Stimulated activated CD8-positive, alpha-beta memory T cell treated with anti-CD3 and anti-CD28 coated beads, Interleukin-12 subunit alpha, Interleukin-12 subunit beta, amount 100 ng/mL, for 1 hour (primary cell): ENCODE measurements around the gene PLEKHD1.

ENCODE experiments used
- DNase-seq: peaks from one replicate; pipeline ENCODE4 v3.0.0-alpha.2; 2020; ENCODE audit warnings: low read depth

Gene PLEKHD1

DNA sequence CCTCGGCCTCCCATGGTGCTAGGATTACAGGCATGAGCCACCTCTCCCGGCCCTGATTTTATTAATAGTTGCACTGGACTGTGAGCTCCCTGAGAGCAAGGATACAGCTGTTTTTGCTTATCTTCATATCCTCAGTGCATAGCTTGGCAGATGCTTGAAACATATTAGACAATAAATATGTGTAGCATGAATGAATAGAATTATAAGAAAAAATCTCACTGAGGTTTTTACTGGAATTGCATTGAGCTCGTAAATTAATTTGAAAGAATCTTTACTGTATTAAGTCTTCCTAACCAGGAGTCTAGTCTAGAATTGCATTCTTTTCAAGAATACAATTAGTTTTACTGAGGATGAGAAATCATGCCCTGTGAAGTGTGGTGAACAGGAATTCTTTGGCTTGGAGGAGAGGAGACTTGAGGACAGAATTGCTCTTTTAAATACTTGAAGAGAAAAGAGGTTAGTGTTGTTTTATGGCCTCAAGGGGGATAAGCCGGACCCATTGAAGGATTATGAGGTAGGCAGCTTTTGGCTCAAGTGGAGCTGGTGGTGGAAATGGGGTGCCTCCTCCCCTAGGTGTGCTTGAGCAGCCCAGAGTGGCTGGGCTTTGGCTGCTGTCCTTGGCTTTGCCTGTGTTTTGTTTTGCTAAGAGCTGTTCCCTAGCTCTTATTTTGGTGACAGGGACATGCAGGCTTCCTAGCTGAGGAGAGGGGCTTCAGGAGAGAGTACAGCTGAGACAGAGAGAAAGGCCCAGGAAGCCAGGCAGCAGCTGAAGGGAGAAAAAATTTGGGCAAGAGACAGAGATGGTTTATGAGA is 34.0 kb downstream of the PLEKHD1 start:
- no peak for DNase-seq

DNA sequence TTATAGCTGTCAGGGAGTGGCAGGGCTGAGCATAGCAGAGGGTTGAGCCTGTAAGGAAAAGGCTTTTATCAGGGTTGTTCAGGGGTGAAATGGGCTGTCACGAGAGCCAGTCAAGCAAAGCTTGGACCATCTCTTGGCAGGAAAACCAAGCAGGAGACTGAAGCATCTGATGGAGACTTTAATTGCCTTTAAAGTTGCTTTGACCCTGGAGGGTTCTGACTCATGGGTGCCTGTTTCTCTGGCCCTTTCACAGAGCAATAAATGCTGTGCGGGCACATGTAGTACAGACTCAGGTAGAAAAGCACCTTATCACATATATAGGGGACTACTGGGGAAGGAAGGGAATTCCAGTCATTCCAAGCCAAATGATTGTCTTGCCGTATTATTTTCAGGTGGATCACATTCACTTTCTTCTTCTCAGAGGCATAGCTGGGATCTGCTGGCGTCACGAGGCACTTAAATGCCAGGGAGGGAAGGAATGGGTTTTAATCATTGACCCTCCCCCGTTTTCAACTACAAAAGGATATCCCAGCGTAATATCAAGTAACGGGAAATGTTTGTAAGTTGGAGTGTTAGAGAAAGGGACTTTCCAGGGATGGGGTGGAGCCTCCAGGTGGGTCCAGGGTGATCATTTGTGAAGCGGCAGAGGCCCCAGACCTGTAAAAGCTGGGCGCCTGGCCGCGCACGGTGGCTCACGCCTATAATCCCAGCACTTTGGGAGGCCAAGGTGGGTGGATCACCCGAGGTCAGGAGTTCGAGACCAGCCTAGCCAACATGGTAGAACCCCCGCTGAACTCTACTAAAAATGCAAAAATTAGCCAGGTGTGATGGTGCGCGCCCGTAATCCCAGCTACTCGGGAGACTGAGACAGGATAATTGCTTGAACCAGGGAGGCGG is 34.9 kb downstream of the PLEKHD1 start:
- DNase-seq = no peak

DNA sequence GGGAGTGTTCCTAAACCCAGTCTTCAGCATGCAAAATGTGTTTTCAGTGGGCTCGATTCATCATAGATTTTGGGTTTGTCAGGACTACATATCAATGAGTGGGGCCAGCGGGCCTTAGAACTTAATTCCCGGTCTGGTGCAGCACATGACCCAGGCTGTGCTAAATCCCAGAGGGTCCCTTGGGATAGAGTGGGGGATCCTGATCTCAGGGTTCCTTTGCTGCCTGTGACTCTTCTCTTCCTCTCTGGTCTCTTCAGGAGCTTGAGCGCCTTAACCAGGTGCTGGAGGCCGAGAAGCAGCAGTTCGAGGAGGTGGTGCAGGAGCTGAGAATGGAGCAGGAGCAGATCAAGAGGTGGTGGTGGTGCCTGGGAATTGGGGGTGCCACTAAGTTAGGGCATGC is 37.5 kb downstream of the PLEKHD1 start:
- no peak for DNase-seq

DNA sequence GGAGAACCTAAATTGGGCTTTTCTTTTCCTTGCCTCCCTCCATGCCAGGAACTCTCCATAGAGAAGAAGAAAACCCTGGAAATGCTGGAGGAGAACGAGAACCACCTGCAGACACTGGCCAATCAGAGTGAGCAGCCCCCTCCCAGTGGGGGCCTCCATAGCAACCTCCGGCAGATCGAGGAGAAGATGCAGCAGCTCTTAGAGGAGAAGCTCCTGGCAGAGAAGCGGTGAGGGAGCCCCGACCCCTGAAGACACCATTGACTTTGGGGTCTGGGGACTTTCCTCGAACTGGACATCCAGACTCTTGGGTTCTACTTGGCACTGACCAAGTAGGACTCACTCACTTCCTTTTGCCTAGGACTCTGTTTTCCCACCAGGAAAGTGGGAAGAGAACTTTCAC is 41.4 kb downstream of the PLEKHD1 start:
- no peak for DNase-seq

DNA sequence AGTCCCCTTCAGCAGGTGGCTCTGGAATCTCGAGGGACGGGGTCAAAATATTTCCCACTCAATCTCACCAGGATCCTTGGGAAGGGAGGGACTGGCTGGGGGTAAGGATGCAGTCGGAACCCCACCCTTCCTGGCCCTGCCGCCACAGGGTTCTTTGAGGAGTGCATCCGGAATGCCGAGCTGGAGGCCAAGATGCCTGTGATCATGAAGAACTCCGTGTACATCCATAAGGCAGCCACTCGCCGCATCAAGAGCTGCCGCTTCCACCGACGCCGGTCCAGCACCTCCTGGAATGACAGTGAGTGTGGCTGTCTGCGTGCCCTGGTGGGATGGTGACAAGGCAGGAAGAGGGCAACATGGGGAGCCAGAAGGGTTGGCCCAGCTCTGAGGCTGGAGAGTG is 43.1 kb downstream of the PLEKHD1 start:
- DNase-seq = no peak

DNA sequence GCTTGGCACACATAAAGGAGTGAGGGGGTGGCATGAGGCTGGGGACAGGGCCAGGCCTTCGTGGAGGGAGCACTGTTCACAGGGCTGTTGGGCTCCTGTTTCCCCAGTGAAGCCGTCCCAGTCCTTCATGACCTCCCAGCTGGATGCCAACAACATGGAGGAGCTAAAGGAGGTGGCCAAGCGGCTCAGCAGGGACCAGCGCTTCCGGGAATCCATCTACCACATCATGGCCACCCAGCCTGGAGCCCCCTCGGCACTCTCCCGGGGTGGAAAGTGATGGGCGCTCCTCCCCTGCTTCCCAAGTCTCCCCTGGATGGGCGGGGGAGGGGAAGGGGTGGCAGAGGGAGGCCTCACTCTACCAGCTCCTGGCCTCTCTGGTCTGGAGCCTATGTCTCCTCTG is 43.6 kb downstream of the PLEKHD1 start:
- DNase-seq = no peak

DNA sequence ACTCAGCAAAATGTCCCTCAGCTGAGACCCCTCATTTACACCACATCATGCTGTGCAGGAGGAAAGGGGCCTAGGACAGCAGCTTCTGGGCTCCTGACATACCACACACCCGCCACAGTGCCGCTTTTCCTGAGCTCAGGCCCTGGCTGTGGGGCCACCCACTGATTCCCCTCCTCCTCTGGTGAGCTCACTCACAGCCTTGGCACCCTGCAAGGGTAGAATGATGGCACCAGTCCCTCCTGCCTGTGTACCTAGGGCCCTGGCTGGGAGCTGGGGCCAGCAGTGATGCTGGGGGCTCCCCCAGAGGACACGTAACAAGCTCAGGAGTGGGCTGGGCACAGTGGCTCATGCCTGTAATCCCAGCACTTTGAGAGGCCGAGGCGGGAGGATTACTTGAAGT is 44.4 kb downstream of the PLEKHD1 start:
- no peak for DNase-seq

DNA sequence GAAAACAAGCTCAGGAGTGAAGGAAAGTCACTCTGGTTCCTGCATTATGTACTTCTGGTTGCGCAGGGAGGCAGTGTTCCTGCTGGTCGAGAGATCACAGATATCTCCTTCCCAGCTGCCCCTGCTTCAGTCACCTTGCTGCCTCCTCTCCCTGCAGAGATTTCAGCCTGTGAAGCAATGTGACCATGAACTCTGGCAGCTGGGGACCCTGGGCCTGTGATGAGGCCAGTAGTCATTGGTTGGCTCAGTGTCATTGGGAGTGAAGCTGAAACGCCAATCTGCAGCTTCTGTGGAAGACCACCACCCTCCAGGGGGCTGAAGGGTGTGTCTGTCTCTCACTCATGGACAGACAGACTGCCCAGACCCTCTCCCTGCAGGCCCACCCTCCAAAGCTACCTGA is 45.0 kb downstream of the PLEKHD1 start:
- no peak for DNase-seq

DNA sequence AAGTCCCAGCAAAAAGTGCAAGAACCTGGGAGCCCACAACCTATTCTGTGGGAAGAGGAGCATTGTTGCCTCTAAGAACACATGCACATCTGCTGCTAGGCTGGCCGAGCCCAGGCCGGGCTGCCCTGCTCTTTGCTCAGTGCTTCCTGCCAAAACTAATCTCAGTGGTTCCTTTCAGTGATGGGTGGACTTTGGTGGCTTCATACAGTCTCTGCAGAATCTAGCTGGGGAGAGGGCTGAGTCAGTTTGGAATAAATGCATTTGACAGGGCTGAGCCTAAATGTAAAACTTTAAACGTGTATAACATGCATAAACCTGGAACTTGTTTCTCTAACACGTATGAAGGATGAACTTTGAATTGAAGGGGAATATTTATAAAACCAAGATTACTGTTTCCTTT is 45.6 kb downstream of the PLEKHD1 start:
- DNase-seq = no peak

DNA sequence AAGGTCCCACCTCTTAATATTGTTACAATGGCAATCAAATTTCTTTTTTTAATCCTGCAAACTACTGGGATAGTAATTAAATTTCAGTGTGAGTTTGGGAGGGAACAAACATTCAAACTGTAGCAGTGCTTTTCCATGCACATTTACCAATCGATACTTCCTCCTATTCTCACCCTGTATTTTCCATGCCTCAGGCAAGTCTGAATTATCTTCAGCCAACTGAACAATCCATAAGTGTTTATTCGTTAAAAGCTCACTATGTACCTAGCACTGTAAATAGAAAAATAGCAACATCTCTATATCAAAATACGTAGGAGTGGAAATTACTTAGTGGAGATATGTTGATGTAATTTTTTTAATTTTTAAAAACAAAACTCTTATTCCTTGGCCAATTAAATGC is 46.6 kb downstream of the PLEKHD1 start:
- DNase-seq = no peak

DNA sequence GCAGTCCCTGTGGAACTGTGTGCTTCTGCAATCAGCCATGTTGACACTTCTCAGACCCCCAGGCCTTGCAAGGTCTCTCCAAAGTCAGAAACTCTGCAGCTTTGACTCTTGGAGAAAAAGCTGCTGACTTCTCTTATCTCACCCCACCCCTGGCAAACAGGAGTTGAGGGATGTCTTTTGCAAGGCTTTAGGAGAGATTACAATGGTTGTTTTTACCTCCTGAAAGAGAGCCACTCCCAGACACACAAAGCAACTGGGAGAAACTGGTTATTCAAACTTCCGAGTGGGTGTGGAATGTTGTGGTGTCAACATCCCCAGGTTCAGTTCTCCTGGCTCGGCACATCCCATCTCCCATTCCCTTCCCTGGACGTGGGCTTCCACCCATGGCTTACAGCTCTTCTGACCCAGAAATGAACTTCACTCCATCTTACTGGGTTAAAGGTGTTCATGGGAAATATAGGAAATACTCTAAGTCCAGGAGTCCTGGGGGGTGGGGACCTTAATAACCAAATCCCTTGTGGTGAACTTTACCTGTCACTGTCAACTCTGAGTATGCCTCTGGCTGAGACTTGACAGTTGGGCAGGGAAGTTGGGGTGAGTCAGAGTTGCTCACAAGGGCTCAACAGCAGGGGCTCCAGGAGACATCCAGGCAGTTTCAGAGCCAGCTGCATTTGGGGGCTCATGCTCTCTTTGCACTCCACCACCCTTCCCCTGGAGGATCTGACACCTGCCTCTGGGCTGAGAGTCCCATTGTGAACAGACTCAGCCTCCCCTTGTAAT is 48.2 kb downstream of the PLEKHD1 start:
- DNase-seq = no peak

DNA sequence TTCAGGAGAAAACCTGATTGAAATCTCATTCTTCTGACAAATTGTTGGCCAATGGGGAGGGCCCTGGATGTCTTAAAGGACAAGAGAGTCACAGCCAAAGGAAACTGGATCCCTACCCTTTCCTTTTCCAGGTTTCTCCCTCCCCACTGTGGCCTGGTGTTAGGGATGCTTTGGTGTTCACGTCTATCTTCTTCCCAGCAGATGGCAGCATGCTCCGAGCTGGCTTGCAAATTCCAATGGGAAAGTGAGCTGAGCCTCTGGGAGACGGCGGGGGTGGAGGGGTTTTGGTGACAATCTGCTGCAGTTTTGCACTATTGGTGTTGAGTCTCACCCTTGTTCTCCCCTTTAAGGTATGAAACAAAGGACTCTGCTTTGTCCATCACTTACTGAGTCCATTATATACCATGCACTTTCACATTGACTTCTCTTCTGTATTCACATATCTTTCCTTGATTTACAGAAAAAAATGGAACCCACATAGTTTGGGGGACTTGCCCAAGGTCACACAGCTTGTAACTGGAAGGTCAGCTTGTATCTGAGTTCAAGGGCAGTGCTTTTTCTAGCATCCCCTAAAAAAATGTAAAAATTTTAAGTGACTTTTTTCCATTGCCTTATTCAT is 50.8 kb downstream of the PLEKHD1 start:
- no peak for DNase-seq

DNA sequence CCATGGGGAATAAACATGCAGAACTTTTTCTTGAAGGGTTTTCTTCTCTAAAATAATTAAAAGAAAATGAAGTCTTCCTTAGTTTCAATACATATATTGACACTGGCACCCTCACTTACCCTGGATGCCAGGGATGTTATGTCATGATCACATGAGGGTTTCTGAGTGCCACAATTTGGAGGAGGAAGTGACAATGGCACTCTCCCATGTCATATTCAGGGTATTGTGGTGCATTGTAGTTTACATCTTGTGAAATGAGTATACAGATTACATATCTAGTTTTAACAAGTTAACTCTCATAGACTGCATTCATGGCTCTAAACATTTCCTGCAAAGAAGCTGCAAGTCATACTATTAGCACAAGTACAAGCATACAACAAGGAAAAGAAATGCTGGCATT is 52.4 kb downstream of the PLEKHD1 start:
- DNase-seq = no peak

DNA sequence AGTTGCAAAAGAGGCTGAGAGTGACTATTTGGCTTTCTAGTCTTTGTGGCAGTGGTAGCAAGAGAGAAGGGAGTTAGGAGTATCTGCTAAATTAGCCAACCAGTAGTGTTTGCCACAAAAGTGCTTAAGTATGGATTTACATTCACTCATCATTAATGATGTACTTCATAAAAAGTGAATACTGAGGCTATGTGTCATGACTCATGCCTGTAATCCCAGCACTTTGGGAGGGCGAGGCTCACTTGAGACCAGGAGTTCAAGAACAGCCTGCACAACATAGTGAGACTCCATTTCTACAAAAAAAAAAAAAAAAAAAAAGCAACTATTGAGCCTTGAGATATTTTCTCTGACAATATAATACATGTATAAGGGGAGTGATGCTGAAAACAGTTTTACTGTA is 53.4 kb downstream of the PLEKHD1 start:
- DNase-seq = no peak

DNA sequence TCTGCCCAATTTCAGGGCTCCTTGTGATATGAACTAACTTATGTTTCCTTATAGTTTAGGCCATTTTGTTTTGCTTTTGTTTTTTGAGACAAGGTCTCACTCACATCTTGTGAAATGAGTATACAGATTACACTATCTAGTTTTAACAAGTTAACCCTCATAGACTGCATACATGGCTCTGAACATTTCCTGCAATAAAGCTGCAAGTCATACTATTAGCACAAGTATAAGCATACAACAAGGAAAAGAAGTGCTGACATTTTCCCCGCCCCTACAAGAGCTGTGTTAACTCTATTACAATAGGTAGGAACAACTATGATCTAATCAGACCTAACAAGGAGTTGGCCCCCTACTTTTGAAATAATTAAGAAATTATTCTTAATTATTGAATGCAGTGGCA is 54.2 kb downstream of the PLEKHD1 start:
- DNase-seq = no peak

DNA sequence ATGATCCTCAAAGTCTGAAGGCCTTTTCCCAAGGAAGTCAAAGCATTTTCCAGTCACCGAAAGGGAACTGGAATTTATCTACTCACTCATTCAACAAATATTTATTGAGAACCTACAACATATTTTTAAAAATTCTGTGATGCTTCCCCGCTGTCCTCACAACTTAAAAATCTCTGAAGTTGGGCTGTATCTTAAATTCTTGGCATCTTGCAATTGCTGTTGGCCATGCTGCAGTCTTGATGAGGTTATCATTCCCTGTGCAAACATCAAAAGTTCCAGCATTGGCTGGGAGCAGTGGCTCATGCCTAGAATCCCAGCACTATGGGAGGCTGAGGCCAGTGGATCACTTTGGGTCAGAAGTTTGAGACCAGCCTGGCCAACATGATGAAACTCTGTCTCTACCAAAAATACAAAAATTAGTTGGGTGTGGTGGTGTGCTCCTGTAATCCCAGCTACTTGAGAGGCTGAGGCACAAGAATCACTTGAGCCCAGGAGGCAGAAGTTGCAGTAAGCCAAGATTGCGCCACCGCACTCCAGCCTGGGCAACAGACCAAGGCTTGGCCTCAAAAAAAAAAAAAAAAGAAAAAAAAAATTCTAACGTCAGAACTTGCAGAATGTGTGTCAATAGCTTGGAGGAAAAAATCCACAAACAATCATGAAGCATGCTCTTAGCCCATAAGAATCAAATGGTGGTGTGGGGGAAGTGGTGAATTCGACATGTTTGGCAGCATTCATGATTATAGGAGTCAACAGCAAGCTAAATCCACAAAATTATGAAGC is 55.3 kb downstream of the PLEKHD1 start:
- DNase-seq = no peak

DNA sequence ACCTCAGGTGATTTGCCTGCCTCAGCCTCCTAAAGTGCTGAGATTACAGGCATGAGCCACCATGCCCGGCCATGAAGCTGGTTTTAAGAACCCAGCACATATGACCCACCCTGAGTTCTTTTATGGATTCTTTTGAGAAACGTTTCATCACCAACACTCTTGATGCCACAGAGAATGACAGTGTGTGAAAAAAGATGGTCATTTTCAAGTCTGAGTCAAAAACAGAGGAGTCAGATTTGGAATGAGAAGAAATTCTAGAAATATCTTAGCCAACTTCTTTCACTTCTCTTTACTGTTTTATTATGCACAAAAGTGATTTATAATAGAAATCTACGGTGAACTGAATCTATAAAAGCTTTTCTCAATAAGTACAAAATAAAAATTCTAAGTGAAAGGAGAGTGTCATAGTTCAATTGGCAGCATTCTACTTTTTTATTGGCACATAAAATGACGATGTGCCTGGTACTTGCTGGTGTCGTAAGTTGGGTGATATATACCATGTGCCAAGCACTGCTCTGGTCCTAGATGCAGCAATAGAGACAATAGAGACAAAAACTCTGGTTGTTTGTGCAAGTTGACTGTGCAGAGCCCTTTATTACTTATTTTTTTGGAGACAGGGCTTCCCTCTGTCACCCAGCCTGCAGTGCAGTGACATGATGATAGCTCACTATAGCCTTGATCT is 56.3 kb downstream of the PLEKHD1 start:
- DNase-seq = no peak

DNA sequence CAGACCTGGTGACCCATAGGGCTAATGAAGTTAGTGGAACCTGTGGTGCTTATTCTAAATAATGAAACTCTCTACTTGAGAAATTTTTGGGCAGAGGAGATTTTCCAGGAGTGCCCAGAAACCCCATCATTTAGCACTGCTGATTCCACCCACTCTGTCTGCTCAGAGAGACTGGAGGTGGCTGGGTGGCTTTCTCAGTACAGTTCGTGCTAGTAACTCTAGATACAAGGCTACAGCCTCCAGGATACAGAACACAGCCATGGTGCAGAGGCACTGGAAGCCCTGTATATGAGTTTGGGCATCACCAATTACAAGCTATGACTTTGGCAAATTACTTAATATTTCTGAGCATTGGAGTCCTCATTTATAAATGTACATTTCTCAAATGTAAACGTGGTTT is 57.8 kb downstream of the PLEKHD1 start:
- no peak for DNase-seq

DNA sequence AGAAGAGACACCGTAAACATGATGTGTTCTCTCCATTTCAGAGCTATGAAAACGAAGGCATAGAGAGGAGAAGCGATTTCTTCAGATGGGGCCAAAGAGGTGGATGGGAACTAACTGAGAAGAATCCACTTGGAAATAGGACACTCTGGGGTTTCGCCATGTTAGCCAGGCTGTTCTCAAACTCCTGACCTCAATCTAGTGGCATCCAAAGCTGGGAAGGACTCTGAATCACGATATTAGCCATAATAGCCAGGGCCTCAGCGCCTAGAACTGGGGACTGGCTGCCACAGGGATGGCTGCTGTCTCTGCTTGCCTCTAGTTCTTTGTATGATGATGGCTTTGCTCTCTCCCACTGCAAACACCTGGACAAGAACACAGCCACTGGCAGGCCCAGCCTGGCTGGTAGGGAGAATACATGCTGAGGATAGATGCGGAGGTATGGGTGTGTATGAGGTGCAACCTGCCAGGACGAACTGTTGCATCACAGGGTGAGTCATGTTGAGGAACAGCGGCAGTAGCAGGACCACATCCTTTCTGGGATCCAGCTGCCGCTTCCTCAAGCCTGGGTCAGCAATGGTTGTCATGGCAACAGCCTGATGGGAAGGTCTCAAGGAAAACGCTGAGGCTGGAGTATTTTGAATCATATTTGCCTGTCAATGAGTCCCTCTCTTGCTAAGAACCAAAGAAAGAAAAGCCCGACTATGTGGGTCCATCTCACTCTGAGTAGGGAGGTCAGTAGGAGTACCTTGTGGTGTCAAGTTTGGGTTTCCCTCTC is 59.0 kb downstream of the PLEKHD1 start:
- DNase-seq = no peak
